Heart left ventricle (tissue), 16 donors: Measurements from ENCODE around the gene BCAS1. TPM values are rescaled to one million over a fixed set of nuclear protein-coding genes. Genes with fewer than 3 reads are reported as not detected.

Source experiments
- ATAC-seq, 4 donors: fragments of 200-7000 bp; cut with Tn5 transposase; one replicate each; pipeline ENCODE4 v1.9.1; 2020 to 2022; ENCODE audit warnings: moderate library complexity in 4 of 4, mild to moderate bottlenecking in 3 of 4, moderate number of reproducible peaks in 1 of 4
- DNase-seq, 5 donors: peaks; one replicate each; pipeline ENCODE4 v3.0.0-alpha.2; 2020
- H3K27ac ChIP-seq, 12 donors: fragments of 200-600 bp; sonication (generic) in 4 of 12; one replicate each; pipeline versions ENCODE4 v1.5.0 to v1.8.0; 2016 to 2022; ENCODE audit warnings: mild to moderate bottlenecking in 2 of 12
- H3K27me3 ChIP-seq, 9 donors: fragments of 200-600 bp; sonication (generic) in 2 of 9; one replicate each; pipeline versions ENCODE4 v1.5.1 to v1.8.0; 2016 to 2022; ENCODE audit warnings: mild to moderate bottlenecking in 3 of 9
- H3K36me3 ChIP-seq, 9 donors: fragments of 200-600 bp; sonication (generic) in 2 of 9; one replicate each; pipeline versions ENCODE4 v1.5.0 to v1.8.0; 2018 to 2022; ENCODE audit warnings: mild to moderate bottlenecking in 2 of 9
- H3K4me1 ChIP-seq, 12 donors: fragments of 200-600 bp; sonication (generic) in 4 of 12; one replicate each; pipeline versions ENCODE4 v1.5.0 to v1.8.0; 2016 to 2022; ENCODE audit warnings: mild to moderate bottlenecking in 3 of 12
- H3K4me3 ChIP-seq, 12 donors: fragments of 200-600 bp; sonication (generic) in 4 of 12; one replicate each; pipeline versions ENCODE4 v1.5.0 to v1.8.0; 2017 to 2022; ENCODE audit warnings: mild to moderate bottlenecking in 9 of 12, moderate library complexity in 4 of 12
- H3K9me3 ChIP-seq, 12 donors: fragments of 200-600 bp; sonication (generic) in 4 of 12; one replicate each; pipeline versions ENCODE4 v1.5.0 to v1.8.0; 2016 to 2022; ENCODE audit warnings: mild to moderate bottlenecking in 1 of 12
- CTCF ChIP-seq, 12 donors: fragments of 200-600 bp; sonication (generic) in 4 of 12; IDR thresholded peaks; one replicate each; pipeline versions ENCODE4 v1.5.0 to v1.8.0; 2018 to 2022; ENCODE audit warnings: antibody characterized with exemption in 12 of 12, mild to moderate bottlenecking in 5 of 12
- POLR2A ChIP-seq, 2 donors: fragments of 450-650 bp; IDR thresholded peaks; one replicate each; pipeline ENCODE4 v1.6.1; 2017; ENCODE audit warnings: antibody characterized with exemption in 2 of 2, mild to moderate bottlenecking in 2 of 2, moderate library complexity in 2 of 2
- WGBS, 4 donors: extraction: QIAGEN DNeasy Blood & Tissue Kit in 2 of 4; methylation state at CpG; one replicate each; pipeline versions ENCODE4 v1.1.5 to v1.1.7; 2013 to 2018; 5-methylcytosine and 5-hydroxymethylcytosine counted together
- intact Hi-C, 10 donors: fragments of 100-400 bp; cut with DNase I; formaldehyde crosslinking; loops; one replicate each; pipeline versions ENCODE4 v1.11.1 to v1.14.2; 2022
- polyA plus RNA-seq, 2 donors: library from polyadenylated mRNA; stranded (reverse); fragments of 200-250 nt; gene quantifications; one replicate each; pipeline ENCODE4 v1.2.3, GENCODE V29; 2013
- total RNA-seq, 9 donors: library from RNA; depleted of rRNA in 2 of 9; stranded (reverse); fragments of >200 nt in 2 of 9; fragmentation: NEBNext Ultra II Directional in 3 of 9; extraction: Animal tissue kit (Norgen Biotek cat#: 25700) in 3 of 9; gene quantifications; one replicate each; pipeline versions ENCODE4 v1.1.0 to v1.2.4, GENCODE V29; 2016 to 2023
- donor health status: ischemic (EF 13 %, LVEDD 7.1; RV severe dilation, severe dysfunction).
- donor health status: healthy with polysubstance abuse.
- donor health status: DM: no; HTN: yes; CAD: no.
- donor health status: DM: no; HTN: no; CAD: no.
- donor health status: ischemic (EF 25% LVEDD 6.9; RV normal size, moderate dysfunction).
- donor health status: ischemic (EF 25% LVEDD 5.7; RV mildly dilated, moderate dysfunction).
- donor health status: healthy.
- donor health status: DM: yes; HTN: yes; CAD: no.
- donor health status: ischemic (EF 35%, LVEDD 5.7; RV mildly dilated, moderate dysfunction).
- donor health status: nonischemic (EF 11% LVEDD 7.7; RV severe dilation, severe dysfunction).
- donor health status: DM: yes; HTN: yes; CAD: no.
- donor health status: PGD.
- donor health status: ischemic (EF 29% LVEDD 5.4; RV normal size, mild dysfunction).
- donor health status: nonischemic (EF 23%, LVEDD 6.1; RV moderate dilation, normal function).

Gene BCAS1
- total and polyA plus RNA-seq, 11 donors, result not detected

- Histone ChIP-seq H3K9me3 (no peaks in the 10 kb centered on the region), H3K27me3 (peaks cover 0 to 3% (median 0%) of the 10 kb centered on the region in 9 donors), H3K27ac (no peak overlapping the region), H3K4me3 (no peak overlapping the region), H3K36me3 (no peaks in the 10 kb centered on the region), H3K4me1 (no peaks in the 10 kb centered on the region)
- DNase-seq (no peak), ATAC-seq (no peak)
- WGBS, 4 donors, result 87 to 93% (median 91%) methylated on average over 5 of the region's 5 CpGs
- TF ChIP-seq POLR2A (IDR thresholded peaks at IDR 0.05) (no peak), CTCF (IDR thresholded peaks at IDR 0.05) (no peak)
- intact Hi-C loops, result no loop called here
These were observed 89.3 kb downstream of the BCAS1 start for GRCh38 chr20:53981130-53981529.

GRCh38 chr20:53980031-53980465 is 90.3 kb downstream of the BCAS1 start:
- DNase-seq, result no peak

GRCh38 chr20:53978497-53978896 is 91.9 kb downstream of the BCAS1 start:
- H3K36me3 ChIP-seq, result no peaks in the 10 kb centered on the region
- ATAC-seq, result no peak
- H3K4me1 ChIP-seq, result no peaks in the 10 kb centered on the region
- no peak for DNase-seq
- TF ChIP-seq CTCF (IDR thresholded peaks at IDR 0.05) (no peak), POLR2A (IDR thresholded peaks at IDR 0.05) (no peak)
- peaks cover 0 to 3% (median 0%) of the 10 kb centered on the region in 9 donors for H3K27me3 ChIP-seq
- H3K4me3 ChIP-seq, result no peak overlapping the region
- H3K9me3 ChIP-seq, result peaks cover 0 to 8% (median 0%) of the 10 kb centered on the region in 12 donors
- H3K27ac ChIP-seq, result no peak overlapping the region
- intact Hi-C loops, result no loop called here

More at GRCh38 chr20:53980031-53980465, 90.3 kb downstream of the BCAS1 start:
- no peak for ATAC-seq
- Histone ChIP-seq H3K9me3 (no peaks in the 10 kb centered on the region), H3K36me3 (no peaks in the 10 kb centered on the region), H3K27ac (no peak overlapping the region), H3K4me1 (no peaks in the 10 kb centered on the region), H3K27me3 (peaks cover 0 to 3% (median 0%) of the 10 kb centered on the region in 9 donors), H3K4me3 (no peak overlapping the region)
- TF ChIP-seq POLR2A (IDR thresholded peaks at IDR 0.05) (no peak), CTCF (IDR thresholded peaks at IDR 0.05) (no peak)
- 45 to 61% (median 55%) methylated on average over 4 of the region's 4 CpGs for WGBS, 4 donors
- intact Hi-C loops, result no loop called here

- Histone ChIP-seq H3K36me3 (no peaks in the 10 kb centered on the region), H3K27me3 (peaks cover 0 to 3% (median 0%) of the 10 kb centered on the region in 9 donors), H3K9me3 (peaks cover 0 to 8% (median 0%) of the 10 kb centered on the region in 12 donors), H3K4me1 (no peaks in the 10 kb centered on the region), H3K4me3 (no peak overlapping the region), H3K27ac (no peak overlapping the region)
- no peak for TF ChIP-seq CTCF (IDR thresholded peaks at IDR 0.05)
- no peak for TF ChIP-seq POLR2A (IDR thresholded peaks at IDR 0.05)
- no peak for ATAC-seq
- WGBS, 4 donors, result 90 to 100% (median 96%) methylated on average over 1 of the region's 1 CpG
- no peak for DNase-seq
- intact Hi-C loops, result no loop called here
These were observed 93.0 kb downstream of the BCAS1 start for GRCh38 chr20:53977391-53977790.
